Uterus (tissue), 2 donors: ENCODE measurements around the gene MAP3K5.

Experiments
- POLR2A ChIP-seq, 2 donors: fragments of 450-650 bp; IDR thresholded peaks; one replicate each; pipeline ENCODE4 v1.6.1; 2016; ENCODE audit warnings: antibody characterized with exemption in 2 of 2, mild to moderate bottlenecking in 1 of 2, moderate library complexity in 1 of 2
- TF ChIP-seq, protein P1 (sequence below), 4 experiments: fragments of 200-600 bp in 2 of 4; fragments of 450-650 bp in 2 of 4; sonication (generic) in 2 of 4; IDR thresholded peaks; one replicate each; pipeline ENCODE4 v1.5.1; 2016 to 2019; ENCODE audit warnings: antibody characterized with exemption in 4 of 4, mild to moderate bottlenecking in 2 of 4, moderate library complexity in 1 of 4

DNA sequence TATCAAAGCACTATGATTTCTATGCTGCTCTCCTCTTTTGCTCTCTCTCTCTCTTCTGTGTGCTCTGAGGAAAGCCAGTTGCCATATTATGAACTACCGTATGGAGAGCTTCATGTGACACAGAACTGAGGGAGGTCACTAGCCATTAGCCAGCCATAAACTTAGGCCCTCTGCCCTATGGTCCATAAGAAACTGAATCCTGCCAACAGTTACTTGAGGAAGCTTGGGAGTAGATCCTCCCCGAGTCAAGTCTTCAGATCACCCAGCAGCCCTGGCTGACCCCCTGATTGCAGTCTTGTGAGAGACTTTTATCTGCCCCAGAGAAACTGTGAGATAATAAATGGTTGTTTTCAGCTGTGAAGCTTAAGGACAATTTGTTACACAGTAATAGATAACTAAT lies 24.4 kb upstream of the MAP3K5 start:
- TF ChIP-seq, protein P1, sequence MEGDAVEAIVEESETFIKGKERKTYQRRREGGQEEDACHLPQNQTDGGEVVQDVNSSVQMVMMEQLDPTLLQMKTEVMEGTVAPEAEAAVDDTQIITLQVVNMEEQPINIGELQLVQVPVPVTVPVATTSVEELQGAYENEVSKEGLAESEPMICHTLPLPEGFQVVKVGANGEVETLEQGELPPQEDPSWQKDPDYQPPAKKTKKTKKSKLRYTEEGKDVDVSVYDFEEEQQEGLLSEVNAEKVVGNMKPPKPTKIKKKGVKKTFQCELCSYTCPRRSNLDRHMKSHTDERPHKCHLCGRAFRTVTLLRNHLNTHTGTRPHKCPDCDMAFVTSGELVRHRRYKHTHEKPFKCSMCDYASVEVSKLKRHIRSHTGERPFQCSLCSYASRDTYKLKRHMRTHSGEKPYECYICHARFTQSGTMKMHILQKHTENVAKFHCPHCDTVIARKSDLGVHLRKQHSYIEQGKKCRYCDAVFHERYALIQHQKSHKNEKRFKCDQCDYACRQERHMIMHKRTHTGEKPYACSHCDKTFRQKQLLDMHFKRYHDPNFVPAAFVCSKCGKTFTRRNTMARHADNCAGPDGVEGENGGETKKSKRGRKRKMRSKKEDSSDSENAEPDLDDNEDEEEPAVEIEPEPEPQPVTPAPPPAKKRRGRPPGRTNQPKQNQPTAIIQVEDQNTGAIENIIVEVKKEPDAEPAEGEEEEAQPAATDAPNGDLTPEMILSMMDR (IDR thresholded peaks at IDR 0.05): no peak
- no peak for TF ChIP-seq POLR2A (IDR thresholded peaks at IDR 0.05)
